ENCODE results near the gene SLC6A6. TPM values are rescaled to one million over a fixed set of nuclear protein-coding genes. Genes with fewer than 3 reads are reported as not detected.

The SLC6A6 gene
- total RNA-seq, 1 donor from 2014 or later: 3.8 TPM

DNA sequence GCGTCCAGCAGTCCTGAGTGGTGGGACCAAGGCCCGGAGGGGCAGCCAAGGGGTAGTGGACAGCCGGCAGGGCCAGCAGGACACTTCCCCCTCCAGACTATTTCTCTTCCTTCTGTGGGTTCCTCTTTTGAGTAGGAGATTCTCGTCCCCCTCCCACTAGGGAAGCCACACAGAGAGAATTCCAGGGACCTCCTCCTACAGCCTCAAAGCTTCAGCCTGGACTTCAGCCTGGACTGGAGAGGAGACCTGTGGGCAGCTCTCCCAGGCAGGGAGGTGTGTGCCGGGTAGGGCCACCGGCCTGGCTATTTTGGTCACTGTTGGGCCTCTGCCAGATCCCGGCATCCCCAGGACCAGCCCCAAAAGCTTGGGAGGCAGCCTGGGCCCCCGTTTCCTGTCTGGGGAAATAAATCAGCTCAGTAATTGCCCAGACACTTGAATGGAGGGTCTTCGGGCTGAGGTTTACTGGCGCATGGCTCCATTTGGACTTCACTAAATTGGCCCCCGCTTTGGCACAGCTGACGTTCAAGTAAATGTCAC is 1.3 kb downstream of the SLC6A6 start:
- DNase-seq (ENCODE audit: low read depth): no peak
- H3K27me3 ChIP-seq (ENCODE audit: control insufficient read depth, insufficient read depth, low read length): no peaks in the 10 kb centered on the region
- H3K36me3 ChIP-seq (ENCODE audit: control insufficient read depth, insufficient read depth, low read length): no peaks in the 10 kb centered on the region
- TF ChIP-seq, protein P1, sequence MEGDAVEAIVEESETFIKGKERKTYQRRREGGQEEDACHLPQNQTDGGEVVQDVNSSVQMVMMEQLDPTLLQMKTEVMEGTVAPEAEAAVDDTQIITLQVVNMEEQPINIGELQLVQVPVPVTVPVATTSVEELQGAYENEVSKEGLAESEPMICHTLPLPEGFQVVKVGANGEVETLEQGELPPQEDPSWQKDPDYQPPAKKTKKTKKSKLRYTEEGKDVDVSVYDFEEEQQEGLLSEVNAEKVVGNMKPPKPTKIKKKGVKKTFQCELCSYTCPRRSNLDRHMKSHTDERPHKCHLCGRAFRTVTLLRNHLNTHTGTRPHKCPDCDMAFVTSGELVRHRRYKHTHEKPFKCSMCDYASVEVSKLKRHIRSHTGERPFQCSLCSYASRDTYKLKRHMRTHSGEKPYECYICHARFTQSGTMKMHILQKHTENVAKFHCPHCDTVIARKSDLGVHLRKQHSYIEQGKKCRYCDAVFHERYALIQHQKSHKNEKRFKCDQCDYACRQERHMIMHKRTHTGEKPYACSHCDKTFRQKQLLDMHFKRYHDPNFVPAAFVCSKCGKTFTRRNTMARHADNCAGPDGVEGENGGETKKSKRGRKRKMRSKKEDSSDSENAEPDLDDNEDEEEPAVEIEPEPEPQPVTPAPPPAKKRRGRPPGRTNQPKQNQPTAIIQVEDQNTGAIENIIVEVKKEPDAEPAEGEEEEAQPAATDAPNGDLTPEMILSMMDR (IDR thresholded peaks at IDR 0.05; ENCODE audit: insufficient read depth, low read length, poor library complexity, severe bottlenecking): no peak
- peak overlapping the region; percentile 94 for H3K4me3 ChIP-seq (ENCODE audit: low read depth, low read length)

DNA sequence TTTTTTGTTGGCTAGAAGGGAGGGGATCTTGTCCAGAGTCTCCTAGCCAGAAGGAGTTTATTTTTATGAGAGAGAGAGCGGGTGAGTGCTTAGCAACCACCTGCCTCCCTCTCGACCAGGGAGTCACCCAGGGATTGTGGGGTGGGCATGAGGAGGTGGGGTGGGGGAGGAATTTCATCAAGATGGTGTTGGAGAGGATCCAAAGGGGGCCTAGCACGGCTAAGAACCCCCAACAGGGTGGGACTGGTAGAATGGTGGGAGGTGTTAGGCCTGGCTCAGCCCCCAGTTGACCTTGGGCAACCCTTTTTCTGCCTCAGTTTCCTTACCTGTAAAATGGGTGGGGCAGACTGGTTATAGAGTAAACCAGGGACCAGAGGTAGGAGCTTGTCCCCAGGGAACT is 1.8 kb downstream of the SLC6A6 start:
- peak overlapping the region; percentile 94 for H3K4me3 ChIP-seq (ENCODE audit: low read depth, low read length)
- DNase-seq (ENCODE audit: low read depth): no peak
- no peaks in the 10 kb centered on the region for H3K27me3 ChIP-seq (ENCODE audit: control insufficient read depth, insufficient read depth, low read length)
- TF ChIP-seq, protein P1 (IDR thresholded peaks at IDR 0.05; ENCODE audit: insufficient read depth, low read length, poor library complexity, severe bottlenecking): no peak
- no peaks in the 10 kb centered on the region for H3K36me3 ChIP-seq (ENCODE audit: control insufficient read depth, insufficient read depth, low read length)

DNA sequence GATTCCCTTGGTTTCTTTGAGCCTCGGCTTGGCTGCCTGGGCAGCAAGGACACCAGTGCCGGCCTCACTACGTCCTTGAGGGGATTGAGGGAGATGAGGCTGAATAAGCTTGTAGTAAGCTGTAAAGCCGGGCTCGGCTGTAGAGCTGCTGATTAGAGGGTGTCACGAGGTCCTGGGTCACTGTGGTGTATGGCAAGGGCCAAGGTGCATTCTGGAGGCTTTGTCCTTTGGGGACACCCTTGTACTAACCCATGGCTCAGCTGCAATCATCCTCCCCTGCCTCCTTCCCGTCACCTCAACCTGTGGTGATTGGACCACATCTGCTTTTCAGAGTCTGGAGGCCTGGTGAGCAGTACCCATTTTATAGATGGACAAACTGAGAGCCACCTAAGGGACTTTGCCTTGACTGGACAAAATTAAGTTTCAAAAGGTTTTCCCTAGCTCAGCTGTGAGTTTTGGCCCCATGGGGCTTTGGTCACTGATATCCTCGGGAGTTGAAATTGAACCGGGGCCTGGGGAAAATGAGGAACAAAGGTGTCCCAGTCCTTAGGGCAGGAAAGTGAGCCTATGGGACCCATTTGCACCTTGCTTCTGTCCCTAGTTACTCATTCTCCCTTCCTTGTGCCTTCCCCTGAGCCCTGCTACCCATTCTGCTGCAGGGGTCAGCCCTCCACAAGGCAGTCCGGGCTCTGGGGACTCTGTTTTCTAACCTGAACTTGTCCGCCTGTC is 2.4 kb downstream of the SLC6A6 start:
- Histone ChIP-seq H3K4me3 (ENCODE audit: low read depth, low read length) (peak overlapping the region; percentile 94), H3K27me3 (ENCODE audit: control insufficient read depth, insufficient read depth, low read length) (no peaks in the 10 kb centered on the region), H3K36me3 (ENCODE audit: control insufficient read depth, insufficient read depth, low read length) (peaks cover 1% of the 10 kb centered on the region)
- TF ChIP-seq, protein P1 (IDR thresholded peaks at IDR 0.05; ENCODE audit: insufficient read depth, low read length, poor library complexity, severe bottlenecking): no peak
- no peak for DNase-seq (ENCODE audit: low read depth)

DNA sequence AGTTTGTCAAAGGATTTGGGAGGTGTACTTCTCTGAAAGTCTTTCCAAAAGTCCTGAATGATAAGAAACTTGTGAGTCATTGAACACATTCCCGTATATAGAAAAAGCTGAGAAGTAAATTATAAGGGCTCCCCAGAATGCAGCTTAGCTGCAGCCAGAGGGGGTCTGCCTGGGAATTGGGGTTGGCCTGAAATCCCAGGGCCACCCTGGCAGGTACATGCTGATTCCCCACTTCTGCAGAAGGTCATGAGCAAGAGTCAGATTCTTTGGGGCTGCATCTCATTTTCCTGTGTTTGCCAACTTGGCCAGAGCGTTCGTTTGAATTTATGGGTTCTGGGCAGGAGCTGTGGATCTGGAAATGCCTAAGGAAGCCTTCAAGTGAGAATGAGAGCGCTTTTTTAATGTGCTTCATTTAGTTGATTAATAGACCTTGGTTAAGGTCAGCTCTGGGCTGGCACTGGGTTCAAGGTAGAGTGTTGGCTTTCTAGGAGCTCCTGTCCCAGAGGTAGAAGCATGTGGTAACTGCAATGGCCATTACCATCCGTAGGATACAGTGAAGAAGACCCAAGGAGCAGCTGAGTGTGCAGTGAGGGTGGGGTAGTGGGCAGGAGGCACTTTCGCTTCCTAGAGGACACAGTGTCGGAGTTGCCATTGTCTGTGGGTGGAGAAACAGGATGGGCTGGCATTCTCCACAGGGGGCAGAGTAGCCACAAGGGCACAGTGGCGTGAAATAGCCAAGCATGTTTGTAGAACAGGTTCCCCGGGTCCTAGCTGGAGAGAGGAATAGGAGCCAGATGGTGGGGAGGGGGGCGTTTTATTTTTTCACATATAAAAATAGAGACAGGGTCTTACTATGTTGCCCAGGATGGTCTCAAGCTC is 3.2 kb downstream of the SLC6A6 start:
- Histone ChIP-seq H3K4me3 (ENCODE audit: low read depth, low read length) (peak overlapping the region; percentile 94), H3K27me3 (ENCODE audit: control insufficient read depth, insufficient read depth, low read length) (no peaks in the 10 kb centered on the region), H3K36me3 (ENCODE audit: control insufficient read depth, insufficient read depth, low read length) (peaks cover 1% of the 10 kb centered on the region)
- no peak for DNase-seq (ENCODE audit: low read depth)
- TF ChIP-seq, protein P1 (IDR thresholded peaks at IDR 0.05; ENCODE audit: insufficient read depth, low read length, poor library complexity, severe bottlenecking): no peak

DNA sequence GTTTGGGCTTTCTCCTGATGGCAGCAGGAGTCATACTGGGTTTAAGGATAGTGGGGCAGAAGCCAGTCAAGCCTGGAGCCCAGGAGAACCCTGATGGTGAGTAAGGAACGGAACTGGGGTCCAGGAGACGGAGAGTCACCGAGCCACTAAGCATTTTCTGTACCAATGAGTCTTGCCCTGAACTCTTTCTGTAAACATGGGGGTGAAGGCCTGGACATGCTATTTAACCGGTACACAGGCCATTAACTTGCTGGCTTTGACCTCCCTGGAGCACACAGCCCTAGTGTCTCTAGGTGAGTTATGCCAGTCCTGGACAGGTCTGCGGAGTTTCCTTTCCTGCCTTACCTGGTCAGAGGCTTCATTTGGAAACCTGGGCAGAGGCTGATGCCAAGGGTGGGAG is 3.9 kb downstream of the SLC6A6 start:
- TF ChIP-seq, protein P1 (IDR thresholded peaks at IDR 0.05; ENCODE audit: insufficient read depth, low read length, poor library complexity, severe bottlenecking): no peak
- peak overlapping the region; percentile 94 for H3K4me3 ChIP-seq (ENCODE audit: low read depth, low read length)
- H3K27me3 ChIP-seq (ENCODE audit: control insufficient read depth, insufficient read depth, low read length): no peaks in the 10 kb centered on the region
- H3K36me3 ChIP-seq (ENCODE audit: control insufficient read depth, insufficient read depth, low read length): peaks cover 2% of the 10 kb centered on the region
- DNase-seq (ENCODE audit: low read depth): no peak
